ENCODE data around the gene CSH2.

DNA sequence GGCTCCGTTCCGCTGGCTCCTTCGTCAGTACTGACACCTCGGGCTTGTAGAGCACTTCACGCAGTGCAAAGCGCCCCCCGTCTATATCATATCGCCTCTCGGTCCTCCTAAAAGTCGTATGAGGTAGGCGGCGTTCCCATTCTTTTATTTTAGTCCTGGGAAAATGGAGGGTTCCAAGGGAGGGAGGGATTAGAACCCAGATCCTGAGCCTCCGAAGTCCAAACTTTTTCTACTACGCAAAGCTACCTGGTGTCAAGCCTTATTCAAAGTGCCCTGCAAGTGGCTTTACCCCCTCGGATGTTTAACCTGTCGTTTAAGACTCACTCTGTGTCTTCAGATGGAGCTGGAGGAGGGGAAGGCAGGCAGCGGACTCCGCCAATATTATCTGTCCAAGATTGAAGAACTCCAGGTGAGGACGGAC lies 45.7 kb downstream of the CSH2 start:
- TF ChIP-seq, protein P1, sequence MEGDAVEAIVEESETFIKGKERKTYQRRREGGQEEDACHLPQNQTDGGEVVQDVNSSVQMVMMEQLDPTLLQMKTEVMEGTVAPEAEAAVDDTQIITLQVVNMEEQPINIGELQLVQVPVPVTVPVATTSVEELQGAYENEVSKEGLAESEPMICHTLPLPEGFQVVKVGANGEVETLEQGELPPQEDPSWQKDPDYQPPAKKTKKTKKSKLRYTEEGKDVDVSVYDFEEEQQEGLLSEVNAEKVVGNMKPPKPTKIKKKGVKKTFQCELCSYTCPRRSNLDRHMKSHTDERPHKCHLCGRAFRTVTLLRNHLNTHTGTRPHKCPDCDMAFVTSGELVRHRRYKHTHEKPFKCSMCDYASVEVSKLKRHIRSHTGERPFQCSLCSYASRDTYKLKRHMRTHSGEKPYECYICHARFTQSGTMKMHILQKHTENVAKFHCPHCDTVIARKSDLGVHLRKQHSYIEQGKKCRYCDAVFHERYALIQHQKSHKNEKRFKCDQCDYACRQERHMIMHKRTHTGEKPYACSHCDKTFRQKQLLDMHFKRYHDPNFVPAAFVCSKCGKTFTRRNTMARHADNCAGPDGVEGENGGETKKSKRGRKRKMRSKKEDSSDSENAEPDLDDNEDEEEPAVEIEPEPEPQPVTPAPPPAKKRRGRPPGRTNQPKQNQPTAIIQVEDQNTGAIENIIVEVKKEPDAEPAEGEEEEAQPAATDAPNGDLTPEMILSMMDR (IDR thresholded peaks at IDR 0.05; ENCODE audit: borderline replicate concordance, extremely low read depth, low read length, poor library complexity, severe bottlenecking), result no peak
- TF ChIP-seq EZH2 (IDR thresholded peaks at IDR 0.05; ENCODE audit: borderline replicate concordance, low read depth, low read length, severe bottlenecking), result no peak

All from DND-41 (cell line).